ENCODE data around the gene PID1.

DNA sequence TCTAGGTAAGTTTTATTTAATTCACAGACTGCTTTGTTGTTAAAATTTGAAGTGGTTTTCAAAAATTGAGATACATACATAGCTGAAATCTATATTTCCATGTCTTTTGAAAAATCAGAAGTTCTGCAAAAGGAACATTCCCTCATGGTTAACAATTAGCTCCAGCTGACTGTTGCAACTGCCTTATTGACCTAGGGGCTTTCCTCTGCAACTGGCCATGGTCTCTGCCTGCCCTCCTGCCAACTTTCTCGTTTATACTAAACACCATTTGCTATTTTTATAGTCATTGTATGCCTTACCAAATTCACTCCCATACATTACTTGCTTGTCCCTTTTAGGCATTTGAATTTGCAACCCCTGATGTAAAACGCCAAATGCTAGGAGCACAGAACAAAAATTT is 107.2 kb downstream of the PID1 start:
- TF ChIP-seq, protein P1, sequence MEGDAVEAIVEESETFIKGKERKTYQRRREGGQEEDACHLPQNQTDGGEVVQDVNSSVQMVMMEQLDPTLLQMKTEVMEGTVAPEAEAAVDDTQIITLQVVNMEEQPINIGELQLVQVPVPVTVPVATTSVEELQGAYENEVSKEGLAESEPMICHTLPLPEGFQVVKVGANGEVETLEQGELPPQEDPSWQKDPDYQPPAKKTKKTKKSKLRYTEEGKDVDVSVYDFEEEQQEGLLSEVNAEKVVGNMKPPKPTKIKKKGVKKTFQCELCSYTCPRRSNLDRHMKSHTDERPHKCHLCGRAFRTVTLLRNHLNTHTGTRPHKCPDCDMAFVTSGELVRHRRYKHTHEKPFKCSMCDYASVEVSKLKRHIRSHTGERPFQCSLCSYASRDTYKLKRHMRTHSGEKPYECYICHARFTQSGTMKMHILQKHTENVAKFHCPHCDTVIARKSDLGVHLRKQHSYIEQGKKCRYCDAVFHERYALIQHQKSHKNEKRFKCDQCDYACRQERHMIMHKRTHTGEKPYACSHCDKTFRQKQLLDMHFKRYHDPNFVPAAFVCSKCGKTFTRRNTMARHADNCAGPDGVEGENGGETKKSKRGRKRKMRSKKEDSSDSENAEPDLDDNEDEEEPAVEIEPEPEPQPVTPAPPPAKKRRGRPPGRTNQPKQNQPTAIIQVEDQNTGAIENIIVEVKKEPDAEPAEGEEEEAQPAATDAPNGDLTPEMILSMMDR (IDR thresholded peaks at IDR 0.05), result no peak
- TF ChIP-seq POLR2A (IDR thresholded peaks at IDR 0.05), result no peak
